HG02938 (cell line): ENCODE results near the gene DEGS1.
A peak's percentile ranks its signal among the peaks of the same experiment; 100 is the strongest.

Experiments used
- ATAC-seq: cut with Tn5 transposase; IDR thresholded peaks from one replicate; pipeline ENCODE4 v1.9.1; 2021; ENCODE audit warnings: mild to moderate bottlenecking, moderate library complexity; ENCODE audit not compliant: unreplicated experiment

DEGS1 gene

GRCh38 chr1:224182866-224183590, at the start of gene DEGS1:
DEGS1 (plus strand) TSS chr1:224183240; CDS start chr1:224183337, 97 bp downstream.
- ATAC-seq, result peak; percentile 64

- ATAC-seq, result no peak
Observed at GRCh38 chr1:224133741-224134299, 49.2 kb upstream of the DEGS1 start.

GRCh38 chr1:224137518-224137917, 45.5 kb upstream of the DEGS1 start:
- no peak for ATAC-seq

DNA sequence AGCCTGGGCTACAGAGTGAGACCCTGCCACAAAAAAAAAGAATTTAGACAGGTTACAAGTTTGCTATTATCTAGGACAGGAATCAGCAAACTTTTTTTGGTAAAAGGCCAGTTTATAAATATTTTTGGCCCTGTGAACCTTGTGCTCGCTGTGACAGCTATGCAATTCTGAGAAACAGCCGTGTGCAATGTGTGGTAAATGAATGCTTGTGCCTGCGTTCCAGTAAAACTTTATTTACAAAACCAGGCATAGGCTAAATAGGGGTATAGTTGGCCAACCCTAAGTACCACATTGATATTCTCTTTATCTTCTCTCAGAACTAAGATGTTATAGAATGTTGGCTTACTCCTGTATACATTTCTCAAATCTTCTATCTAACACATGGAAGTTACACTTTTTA, 44.8 kb upstream of the DEGS1 start:
- no peak for ATAC-seq

DNA sequence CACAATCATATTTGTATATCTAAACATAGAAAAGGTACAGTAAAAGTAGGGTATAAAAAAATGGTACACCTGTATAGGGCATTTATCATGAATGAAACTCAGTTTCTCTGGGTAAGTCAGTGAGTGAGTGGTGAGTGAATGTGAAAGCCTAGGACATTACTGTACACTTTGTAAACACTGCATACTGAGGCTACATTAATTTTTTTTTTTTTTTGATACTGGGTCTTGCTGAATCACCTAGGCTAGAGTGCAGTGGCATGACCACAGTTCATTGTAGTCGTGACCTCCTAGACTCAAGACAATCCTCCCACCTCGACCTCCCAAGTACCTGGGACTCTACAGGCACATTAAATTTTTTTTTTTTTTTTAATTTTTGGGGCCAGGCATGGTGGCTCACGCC, 41.3 kb upstream of the DEGS1 start:
- no peak for ATAC-seq

DNA sequence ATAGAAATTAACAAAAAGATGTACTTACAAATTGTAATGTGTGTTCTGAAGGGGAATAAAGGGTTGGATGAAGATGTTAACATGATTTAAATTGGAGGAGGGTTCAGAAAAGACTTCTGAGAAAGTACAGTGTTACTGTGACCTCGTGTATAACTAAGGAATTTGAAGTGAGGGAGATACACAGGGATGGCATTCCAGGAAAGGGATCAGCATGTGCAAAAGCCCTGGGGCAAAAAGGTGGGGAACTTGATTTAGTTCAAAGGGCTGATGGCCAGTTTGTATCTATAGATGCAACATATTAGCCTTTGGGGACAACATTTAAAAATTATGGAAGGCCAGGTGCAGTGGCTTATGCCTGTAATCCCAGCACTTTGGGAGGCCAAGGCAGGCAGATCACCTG, 33.3 kb upstream of the DEGS1 start:
- ATAC-seq, result no peak

- no peak for ATAC-seq
Observed at GRCh38 chr1:224151117-224151516, 31.9 kb upstream of the DEGS1 start.

- ATAC-seq, result no peak
Observed at GRCh38 chr1:224157316-224157715, 25.7 kb upstream of the DEGS1 start.

GRCh38 chr1:224159541-224159940, 23.5 kb upstream of the DEGS1 start:
- ATAC-seq, result no peak

- no peak for ATAC-seq
Observed at GRCh38 chr1:224160171-224160682, 22.8 kb upstream of the DEGS1 start.

- no peak for ATAC-seq
Observed at GRCh38 chr1:224162768-224163167, 20.3 kb upstream of the DEGS1 start.

- ATAC-seq, result no peak
Observed at GRCh38 chr1:224163311-224163710, 19.7 kb upstream of the DEGS1 start.

DNA sequence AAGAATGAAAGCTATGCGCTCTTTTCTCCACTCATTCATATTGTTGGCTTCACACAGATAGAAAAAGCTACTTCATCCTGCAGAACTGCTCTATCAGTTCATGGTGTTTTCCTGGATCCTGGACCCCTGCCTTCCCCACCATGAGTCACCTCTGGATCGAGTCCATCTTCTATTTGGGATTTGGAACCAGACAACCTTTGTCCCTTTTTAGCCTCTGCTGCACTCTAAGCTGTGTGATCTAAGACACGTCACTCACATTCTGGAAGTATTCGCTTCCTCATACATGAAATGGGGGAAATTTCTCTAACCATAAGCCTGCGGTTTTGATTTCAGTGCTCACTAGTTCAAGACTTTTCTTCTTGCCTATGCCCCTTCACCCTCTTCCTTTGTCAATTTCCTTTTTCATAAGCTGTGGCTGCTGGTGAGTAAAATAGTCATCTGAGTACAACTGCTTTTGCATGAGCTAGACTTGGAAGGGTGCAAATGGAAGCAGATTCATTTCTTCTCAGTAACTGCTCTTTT, 14.1 kb upstream of the DEGS1 start:
- peak; percentile 87 for ATAC-seq

- ATAC-seq, result no peak
Observed at GRCh38 chr1:224169718-224170270, 13.2 kb upstream of the DEGS1 start.

DNA sequence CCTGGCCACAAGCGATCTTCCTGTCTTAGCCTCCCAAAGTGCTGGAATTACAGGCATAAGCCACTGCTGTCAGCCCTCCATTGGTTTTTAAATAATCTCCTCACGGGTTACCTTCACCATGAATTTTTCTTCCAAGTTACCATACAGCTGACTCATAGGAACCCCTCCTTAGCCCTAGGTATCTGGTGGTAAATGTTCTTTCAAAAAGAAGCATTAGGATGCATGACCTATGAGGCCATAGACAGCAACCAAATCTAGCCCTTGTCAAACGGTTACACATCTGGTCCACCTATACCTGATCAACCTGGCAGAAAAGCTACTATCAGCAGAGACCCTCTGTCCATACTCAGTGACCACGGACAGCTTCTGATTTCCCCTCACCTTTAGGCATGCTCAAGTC, 12.7 kb upstream of the DEGS1 start:
- no peak for ATAC-seq

- ATAC-seq, result no peak
Observed at GRCh38 chr1:224170748-224171478, 12.1 kb upstream of the DEGS1 start.

DNA sequence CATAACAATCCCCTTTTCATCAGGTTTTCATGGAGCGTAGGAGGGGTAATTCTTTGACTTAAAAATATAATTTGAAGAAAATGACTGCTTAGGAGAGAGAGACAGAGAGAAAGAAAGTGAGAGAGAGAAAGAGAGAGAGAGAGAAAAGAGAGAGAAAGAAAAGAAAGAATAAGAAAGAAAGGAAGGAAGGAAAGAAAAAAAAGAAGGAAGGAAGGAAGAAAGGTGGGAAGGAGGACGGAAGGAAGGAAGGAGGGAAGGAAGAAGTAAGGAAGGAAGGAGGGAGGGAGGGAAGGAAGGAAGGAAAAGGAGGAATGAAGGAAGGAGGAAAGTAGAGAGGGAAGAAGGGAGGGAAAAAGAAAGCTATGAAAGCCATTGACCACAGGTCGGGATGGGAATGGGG, 10.8 kb upstream of the DEGS1 start:
- ATAC-seq, result no peak

DNA sequence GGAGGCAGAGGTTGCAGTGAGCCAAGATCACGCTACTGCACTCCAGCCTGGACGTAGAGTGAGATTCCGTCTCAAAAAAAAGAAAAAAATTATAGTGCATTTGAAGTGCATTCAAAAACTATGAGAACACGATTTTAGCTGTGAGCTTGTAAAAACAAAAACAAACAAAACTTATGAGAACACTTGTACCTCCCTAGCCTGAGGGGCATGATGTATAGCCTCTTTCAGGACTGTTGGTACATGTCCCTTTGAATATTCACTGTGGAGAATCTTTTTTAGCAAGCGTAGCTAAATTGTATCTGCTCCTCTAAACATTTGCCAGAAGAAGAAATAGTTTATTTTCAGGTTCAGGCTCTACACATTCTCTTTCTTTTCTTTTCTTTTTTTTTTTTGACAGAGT, 9.5 kb upstream of the DEGS1 start:
- ATAC-seq, result no peak

GRCh38 chr1:224175617-224176016, 7.4 kb upstream of the DEGS1 start:
- no peak for ATAC-seq

DNA sequence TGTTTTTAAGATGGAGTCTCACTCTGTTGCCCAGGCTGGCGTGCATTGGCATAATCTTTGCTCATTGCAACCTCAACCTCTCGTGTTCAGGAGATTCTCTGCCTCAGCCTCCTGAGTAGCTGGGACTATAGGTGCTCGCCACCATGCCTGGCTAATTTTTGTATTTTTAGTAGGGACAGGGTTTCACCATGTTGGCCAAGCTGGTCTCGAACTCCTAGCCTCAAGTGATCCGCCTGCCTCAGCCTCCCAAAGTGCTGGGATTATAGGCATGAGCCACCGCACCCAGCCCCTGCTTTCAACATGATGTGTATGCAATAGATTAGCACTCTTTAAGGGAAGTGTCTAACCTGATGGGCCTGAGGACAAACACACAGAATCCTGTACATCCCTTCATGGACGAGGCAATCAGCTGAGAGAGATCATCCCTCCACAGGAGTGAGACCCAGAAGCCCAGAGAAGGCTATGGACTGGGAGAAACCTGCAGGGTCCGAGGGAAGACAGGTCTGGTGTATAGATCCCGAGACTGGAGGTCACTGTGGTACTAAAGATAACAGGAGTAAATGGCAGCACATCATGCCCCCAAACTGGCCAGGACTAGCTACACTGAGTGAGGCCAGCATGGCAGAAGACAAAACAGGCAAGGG, 5.6 kb upstream of the DEGS1 start:
- no peak for ATAC-seq

DNA sequence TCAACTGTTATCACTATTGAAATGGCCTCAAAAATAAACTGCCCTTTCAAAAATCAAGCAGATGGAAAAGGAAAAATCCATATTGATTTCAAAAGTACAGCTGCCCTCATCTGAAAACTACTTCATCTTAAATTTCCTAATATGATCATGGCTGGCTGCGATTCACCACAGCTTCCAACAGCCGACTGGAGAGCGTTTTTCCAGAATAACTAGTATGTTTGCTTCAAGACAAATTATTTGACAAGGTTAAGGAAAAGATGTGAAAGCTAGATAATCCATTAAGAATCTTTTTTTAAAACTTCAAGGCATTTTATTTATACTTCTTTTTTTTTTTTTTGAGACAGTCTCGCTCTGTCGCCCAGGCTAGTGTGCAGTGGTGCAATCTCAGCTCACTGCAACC, 4.1 kb upstream of the DEGS1 start:
- ATAC-seq, result no peak
